22Rv1 (cell line): Measurements from ENCODE around the gene UTP4.

Source experiments
- CTCF ChIP-seq: fragments of 450-650 bp; IDR thresholded peaks from 2 replicates; pipeline ENCODE4 v1.5.1; 2017; ENCODE audit warnings: mild to moderate bottlenecking
- ZFX ChIP-seq: fragments of 450-650 bp; IDR thresholded peaks from 2 replicates; pipeline ENCODE4 v1.6.1; 2017; ENCODE audit warnings: antibody characterized with exemption, borderline replicate concordance

- no peak for TF ChIP-seq CTCF
- TF ChIP-seq ZFX = no peak
These were observed 16.6 kb upstream of the UTP4 start for GRCh38 chr16:69115837-69116236.
